COLO668 (cell line): ENCODE data around the gene TMEM139.
A peak's percentile ranks its signal among the peaks of the same experiment; 100 is the strongest.
"Not testable (repeated sequence)": the region's sequence is repeated elsewhere in the genome, so short reads cannot be mapped to it uniquely, and the experiment has no call there.

Source experiments
- DNase-seq: peaks from one replicate; lab custom pipeline; 2025; ENCODE audit not compliant: unreplicated experiment; lab: John Stamatoyannopoulos, UW

Gene TMEM139

DNA sequence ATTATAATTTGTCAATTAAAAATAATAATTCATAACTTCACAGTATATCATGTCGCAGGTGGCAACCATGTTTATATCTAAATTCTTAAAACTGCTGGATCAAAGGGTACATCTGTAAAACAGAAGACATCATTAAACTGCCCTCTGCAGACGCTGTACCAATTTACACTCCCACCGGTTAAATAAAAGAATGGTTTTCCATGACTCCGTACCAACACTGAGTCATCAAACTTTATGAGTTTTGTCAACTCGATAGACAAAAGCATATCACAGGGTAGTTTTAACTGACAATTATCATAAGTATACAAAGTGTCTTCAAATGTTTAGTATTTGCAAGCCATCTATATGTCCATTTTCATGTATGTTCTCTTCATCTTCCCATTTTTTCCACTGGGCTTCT lies 27.3 kb upstream of the TMEM139 start:
- DNase-seq, result no peak

DNA sequence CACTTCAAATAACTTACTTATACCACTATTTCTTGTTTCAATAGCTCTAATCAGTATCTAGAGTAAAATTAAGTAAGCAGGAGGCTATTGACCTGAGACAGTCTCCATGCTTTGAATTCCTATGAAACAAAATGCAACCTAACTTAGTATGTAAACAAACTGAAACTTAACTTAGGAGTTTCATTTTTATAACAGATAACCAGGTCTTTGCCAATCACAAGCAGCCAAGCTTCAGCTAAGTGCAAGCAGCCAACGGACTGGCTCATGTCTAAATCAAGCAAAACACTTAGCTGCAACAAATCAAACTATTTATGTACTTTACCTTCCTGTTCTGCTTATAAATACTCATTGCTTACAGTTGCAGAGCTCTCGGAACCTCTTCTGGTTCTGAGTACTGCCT lies 25.9 kb upstream of the TMEM139 start:
- no peak for DNase-seq

DNA sequence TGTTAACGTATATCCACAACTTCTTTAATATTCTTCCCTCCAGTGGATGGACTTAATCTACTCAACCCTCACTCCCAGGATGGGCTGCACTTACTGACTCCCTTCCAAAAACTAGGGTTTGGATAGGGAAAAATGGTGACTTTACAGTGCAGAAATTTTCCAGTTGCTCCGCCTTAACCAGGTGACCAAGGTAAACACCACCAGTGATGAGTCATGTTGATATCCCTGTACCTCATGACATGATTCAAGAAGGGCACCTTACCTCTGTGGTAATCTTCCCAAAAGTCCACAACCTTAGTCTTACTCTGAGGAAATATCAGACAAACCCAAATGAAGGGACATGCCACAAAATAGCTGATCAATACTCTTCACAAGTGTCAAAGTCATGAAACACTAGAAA lies 25.0 kb upstream of the TMEM139 start:
- DNase-seq, result no peak

DNA sequence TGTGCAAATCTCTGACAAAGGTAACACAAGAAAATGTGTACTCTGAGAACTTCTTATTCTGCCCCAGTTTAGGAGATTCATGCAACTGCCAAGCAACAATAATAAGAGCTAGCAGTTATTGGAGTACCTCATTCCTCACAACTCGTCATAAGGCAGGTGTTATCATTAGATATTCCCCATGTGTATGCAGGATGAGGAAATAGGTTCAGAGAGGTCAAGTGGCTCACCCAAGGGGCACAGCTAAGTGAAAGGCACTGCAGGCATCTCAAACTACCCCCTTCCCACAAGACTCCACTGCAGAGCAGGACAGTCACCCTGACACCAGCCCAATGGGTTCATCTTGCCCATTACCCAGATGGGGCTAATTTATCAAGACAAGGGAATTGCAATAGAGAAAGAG lies 22.9 kb upstream of the TMEM139 start:
- no peak for DNase-seq

DNA sequence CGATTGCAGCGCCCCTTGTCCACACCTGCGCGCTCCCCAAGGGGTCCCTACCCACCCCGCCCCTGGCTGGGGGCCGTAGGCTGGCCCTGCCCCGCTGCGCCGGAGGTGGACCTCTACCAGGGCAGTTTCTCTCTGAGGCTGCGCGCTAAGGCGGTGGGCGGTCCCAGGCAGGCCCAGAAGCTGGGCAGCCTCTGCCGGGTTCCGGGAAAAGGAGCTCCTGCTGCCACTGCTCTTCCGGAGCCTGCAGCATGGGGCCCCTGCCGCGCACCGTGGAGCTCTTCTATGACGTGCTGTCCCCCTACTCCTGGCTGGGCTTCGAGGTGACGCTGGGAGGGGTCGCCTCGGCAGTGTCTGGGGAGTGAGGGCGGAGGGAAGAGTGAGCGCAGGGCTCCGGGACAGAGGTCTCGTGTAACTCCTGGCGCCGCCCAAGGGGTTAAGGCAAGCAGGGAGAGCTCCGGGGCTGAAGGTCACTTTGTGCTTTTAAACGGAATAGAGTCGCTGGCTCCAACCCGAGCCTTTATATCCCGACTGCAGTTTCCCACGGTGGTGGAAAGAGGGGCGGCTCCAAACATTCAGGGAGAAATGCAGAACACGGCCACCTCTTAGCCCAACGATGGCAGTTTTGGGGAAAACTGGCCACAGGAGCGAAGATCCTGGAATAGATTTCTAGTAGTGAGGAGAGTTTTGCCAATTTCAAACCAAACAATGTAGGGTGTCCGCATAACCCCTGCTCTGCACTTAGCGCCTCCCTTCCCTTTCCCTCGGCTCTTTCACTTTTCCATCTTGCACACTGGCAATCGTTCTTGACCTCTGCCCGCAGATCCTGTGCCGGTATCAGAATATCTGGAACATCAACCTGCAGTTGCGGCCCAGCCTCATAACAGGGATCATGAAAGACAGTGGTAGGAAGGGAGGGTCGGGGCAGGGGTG lies 21.2 kb upstream of the TMEM139 start, which contains the start of gene GSTK1:
Gene GSTK1, plus strand, starts transcription at position 176 of the 930 bp plus-strand sequence. Its CDS starts 73 bp downstream, at position 249.
- peak; percentile 77 for DNase-seq

DNA sequence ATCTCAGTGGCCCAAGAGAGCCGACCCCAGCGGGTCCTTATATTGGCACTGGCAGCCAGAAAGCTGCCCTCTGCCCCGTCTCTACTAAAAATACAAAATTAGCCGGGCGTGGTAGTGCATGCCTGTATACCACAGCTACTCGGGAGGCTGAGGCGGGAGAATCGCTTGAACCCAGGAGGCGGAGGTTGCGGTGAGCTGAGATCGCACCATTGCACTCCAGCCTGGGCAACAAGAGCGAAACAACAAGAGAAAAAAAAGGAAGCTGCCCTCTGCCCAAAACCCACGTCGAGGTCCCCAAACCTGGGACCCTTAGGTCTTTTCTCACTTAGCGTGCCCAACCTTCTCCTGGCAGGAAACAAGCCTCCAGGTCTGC lies 20.6 kb upstream of the TMEM139 start:
- not testable (repeated sequence) for DNase-seq

DNA sequence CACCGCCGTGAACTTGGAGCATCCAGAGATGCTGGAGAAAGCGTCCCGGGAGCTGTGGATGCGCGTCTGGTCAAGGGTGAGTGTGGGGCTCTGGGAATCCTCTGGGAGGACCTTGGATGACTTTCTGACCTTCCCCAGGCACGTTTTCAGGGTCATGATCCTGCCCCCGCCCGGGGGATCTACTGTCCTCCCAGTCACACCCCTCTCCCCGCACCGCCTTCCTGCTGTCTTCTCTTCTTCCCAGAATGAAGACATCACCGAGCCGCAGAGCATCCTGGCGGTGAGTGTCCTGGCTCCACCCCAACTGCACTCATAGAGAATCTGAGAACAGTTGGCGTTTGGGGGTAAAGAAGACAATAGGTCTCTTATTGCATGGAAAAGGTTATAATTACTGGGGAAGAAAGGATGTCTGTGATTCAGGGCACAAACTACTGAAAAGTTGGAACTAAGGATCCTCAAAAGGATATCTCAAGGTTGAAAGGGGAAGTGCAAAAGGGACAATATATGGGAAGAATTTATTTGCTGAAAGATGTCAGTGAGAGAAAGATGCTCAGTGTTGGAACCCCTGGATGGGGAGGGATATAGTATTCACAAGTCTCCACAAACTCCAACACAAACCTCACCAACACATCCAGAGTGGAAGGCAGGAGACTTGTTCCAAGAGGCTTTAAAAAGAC lies 19.6 kb upstream of the TMEM139 start:
- DNase-seq, result no peak

DNA sequence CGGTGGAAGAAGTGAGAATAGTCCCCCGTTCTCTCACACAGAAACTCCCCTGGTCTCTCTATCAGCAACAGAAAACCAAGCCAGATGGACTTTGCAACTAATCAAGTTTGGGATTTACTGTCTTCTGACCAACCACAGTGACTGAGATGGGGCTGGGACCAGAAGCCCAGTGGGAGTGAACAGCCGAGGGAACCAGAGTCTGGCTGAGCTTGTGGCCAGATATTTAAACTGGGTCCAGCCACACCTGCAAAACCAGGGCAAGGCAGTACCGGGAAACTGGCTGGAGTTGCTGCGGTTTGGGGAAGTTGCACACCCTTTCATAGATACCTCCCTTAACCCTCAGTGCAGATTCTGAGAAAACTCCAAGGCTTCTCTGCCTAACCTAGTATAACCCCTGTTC lies 15.5 kb upstream of the TMEM139 start:
- no peak for DNase-seq

DNA sequence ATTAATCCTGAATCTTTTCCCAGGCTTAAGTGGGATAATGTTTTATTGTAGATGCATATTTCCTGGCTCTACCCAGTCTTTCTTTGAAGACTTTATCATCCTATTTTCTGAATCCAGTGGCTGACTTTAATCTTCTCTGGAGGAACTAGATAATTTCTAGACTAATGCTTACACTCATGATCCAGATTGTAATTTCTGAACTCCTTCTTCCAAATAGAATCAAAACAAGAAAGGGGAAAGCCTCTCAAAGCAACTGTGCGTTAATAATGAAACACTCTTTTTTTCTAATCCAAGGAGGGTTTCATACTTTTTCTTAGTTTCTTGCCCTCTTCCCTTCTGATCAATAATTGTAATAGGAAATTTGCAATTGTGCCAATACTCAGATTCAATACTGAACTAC lies 13.5 kb upstream of the TMEM139 start:
- no peak for DNase-seq

DNA sequence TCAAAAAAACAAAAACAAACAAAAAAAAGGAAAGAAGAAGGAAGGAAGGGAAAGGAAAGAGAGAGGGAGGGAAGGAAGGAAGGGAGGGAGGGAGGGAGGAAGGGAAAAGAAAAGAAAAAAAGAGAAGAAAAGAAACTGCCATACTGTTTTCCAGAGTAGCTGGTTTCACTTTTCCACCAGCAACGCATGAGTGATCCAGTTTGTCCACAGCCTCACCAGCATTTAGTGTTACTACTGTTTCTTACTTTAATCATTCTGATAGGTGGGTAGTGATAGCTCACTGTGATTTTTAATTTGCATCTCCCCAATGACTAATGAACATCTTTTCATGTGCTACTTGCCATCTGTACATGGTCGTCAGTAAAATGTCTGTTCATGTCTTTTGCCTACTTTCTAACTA lies 11.9 kb upstream of the TMEM139 start:
- no peak for DNase-seq

DNA sequence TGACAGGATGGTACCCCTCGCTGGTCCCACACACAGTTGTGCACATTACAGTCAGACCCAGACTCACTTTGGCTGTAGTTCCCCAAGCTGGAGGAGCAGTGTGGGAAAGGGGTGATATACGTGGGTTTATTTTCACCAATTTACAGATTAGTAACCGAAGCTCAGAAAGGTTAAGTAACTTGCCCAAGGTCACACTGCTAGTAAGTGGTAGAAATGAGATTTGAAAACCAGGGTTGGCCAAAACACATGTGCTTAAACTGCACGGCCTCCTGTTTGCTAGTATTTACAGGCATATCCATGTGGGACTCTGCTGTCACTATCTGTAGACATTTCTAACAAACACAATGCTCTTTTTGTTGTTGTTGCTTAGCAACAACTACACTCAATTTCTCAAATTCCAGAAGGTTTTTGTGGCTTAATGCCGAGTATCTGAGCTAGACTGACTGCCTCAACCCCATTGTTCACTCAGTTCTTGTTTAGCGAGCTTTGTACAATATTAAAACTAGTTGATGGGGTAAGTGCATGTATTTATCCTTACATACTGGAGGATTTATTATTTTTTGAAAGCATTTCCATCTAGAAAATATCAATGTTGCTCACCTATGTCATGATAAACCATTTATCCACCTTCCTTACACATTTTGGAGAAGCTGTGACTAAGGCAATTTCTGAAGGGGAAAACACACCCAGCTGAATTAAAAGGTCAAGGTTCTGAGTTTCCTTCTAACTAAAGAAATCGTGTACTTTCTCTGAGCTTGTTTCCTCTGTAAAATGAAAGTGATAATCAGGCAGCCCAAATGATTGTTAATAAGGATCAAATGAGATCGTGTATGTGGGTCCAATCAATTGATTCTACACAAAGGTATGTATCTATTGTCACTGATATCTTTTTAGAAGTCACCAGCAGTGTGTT lies 5.3 kb upstream of the TMEM139 start:
- DNase-seq, result no peak

DNA sequence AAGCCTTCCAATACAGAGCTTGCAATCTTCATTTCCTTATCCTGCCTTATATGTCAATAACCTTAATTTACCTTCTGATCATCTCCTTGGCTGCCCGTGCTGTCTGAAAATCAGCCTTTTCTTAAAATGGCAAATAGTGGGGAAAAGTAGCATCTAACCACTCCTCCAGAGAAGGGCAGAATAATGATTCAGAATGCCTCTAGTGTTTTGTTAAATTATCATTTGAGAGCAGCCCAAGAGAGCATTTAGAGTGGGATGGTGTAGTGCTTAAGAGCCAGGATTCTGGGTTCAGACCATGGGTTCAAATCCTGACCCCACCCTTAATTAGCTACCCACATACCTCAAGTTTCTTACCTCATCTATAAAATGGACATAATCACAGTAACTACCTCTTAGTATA lies 4.6 kb upstream of the TMEM139 start:
- no peak for DNase-seq

DNA sequence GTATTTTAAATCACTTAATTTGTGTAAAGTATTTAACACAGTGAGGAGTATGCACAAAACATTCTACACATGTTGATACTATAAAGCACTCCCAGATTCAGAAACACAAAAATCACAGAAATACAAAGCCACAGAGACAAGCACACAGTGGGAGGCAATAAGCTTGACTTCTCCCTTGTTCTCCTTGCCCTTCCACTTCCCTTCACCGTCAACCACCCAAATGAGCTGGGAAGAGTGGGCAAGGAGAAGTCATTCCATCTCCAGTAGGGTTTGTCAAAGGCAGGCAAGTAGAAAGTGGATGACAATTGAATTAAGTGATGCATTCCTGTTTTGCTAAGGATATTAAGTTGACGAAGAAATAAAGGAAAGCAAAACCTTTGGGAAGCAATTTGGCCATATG lies 4.2 kb upstream of the TMEM139 start:
- no peak for DNase-seq

DNA sequence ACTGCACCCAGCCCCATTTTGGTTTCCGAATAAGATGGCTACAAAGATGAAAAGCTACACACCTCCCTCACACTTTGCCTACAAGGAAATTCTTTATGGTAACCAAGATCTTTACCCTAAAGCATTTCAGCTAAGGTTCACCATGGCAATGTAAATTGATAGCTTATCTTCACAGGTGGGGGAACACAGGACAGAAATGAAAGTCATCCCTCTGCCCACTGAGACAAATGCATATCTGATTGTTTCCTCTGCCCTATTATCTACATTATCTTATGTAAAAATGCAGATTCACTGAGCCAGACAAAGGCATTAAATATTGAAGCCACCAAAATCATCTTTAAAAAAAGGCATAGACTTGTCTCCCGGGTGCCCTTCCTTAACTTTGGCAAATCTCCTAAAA lies 3.2 kb upstream of the TMEM139 start:
- no peak for DNase-seq

DNA sequence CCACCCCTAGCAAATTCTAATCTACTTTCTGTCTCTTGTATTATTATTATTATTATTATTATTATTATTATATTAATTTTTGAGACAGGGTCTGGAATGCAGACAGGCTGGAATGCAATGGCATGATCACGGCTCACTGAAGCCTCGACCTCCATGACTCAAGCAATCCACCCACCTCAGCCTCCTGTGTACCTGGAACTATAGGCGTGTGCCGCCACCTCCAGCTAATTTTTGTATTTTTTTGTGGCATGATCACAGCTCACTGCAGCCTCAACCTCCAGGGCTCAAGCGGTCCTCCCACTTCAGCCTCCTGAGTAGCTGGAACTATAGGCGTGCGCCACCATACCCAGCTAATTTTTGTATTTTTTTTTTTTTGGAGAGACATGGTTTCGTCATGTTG lies 2.6 kb upstream of the TMEM139 start:
- DNase-seq, result no peak

DNA sequence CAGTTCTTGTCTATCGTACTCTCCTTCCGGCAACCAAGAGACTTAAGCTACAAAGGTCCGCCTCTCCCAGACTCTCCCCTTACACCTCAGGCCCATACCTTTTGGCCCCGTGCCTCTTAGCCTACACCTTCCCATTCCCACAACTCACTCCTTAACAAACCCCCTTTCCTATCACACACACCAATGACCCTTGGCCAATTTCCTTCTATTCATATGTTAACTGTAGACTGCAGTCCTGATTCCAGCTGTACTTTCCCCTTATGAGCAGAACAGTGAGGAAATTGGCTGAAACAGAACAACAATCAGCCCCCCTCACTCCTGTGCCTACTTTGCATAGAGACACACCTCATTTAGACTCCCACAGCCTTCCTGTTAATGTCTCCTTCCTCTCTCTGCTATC lies 1.4 kb upstream of the TMEM139 start:
- no peak for DNase-seq

DNA sequence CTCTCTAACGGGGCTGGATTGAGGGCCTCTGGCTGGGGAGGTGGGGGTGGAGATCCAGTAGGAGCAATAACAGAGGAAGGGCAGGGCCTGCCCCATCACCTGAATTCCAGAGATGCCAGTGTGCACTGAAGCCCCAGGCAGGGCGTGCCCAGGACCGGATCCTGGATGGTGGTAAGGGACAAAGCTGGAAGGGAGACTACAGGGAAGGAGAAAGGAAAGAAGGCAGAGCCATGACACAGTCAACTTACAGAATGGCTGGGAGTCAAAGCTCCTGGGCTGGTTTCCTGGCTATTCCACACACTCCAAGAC lies 666 bp downstream of the TMEM139 start:
- DNase-seq, result no peak

DNA sequence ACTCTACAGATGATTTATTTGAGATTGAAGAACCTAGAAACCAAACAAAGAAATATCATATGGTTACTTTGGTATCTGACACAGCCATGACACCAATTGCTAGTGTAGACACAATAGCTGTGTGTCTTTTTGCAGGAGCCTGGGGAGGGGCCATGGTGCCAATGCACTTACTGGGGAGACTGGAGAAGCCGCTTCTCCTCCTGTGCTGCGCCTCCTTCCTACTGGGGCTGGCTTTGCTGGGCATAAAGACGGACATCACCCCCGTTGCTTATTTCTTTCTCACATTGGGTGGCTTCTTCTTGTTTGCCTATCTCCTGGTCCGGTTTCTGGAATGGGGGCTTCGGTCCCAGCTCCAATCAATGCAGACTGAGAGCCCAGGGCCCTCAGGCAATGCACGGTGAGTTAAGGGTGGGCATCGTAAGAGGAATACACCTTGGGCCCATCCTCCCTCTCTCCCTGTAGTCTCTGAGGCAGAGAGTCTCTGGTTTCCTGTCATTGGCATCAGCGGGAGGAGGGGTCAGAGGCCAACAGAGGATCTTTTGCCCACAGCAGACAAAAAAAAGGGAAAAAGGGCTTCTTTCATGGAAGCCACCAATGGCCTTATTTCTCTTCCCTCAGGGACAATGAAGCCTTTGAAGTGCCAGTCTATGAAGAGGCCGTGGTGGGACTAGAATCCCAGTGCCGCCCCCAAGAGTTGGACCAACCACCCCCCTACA lies 1.2 kb downstream of the TMEM139 start:
- DNase-seq, result no peak

DNA sequence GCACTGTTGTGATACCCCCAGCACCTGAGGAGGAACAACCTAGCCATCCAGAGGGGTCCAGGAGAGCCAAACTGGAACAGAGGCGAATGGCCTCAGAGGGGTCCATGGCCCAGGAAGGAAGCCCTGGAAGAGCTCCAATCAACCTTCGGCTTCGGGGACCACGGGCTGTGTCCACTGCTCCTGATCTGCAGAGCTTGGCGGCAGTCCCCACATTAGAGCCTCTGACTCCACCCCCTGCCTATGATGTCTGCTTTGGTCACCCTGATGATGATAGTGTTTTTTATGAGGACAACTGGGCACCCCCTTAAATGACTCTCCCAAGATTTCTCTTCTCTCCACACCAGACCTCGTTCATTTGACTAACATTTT lies 1.7 kb downstream of the TMEM139 start:
- DNase-seq, result no peak

DNA sequence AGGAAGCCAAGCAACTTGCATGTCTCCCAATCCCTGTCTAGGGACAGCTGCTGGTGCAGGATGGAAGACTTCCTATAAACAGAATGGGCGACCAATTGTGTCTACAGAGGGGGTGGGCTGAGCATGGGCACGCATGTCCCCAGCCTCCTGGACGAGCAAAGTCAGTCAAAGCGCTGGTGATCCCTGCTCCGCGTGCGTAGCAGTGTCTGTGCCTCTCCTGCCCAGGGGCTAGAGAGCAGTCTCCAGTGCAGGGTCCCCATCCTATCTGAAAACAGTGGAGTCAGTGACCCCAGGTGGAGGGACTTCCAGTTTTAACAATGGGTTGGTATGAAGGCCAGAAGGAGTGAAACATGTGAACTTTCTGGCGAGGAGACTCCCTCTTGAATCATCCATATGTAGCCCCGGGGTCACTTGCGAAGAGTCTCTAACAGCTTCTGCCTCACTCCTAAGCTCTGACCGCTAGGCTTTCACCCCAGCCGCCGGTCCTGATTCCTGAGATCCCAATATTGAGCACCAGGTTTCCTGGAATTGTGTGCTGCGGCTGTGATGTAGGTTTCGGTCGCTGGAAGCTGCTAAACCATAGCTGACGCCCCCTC lies 2.7 kb downstream of the TMEM139 start:
- DNase-seq, result no peak
